Neural cell (in vitro differentiated cells): ENCODE data around the gene SNAI1. TPM values are rescaled to one million over a fixed set of nuclear protein-coding genes. Genes with fewer than 3 reads are reported as not detected.

Experiments used
- H2AFZ ChIP-seq: fragments of 200-600, 300-800 bp; sonication (generic), shearing (Covaris generic); 2 replicates; pipeline ENCODE4 v1.6.0; 2014; ENCODE audit warnings: low read depth, mild to moderate bottlenecking, antibody characterized with exemption, low read length, moderate library complexity
- H3F3A ChIP-seq: fragments of 200-600 bp; shearing (Covaris generic); 2 replicates; pipeline ENCODE4 v1.6.1; 2016; ENCODE audit warnings: mild to moderate bottlenecking, moderate library complexity, mixed read lengths, antibody characterized with exemption, low read length; ENCODE audit not compliant: insufficient read depth, poor library complexity, severe bottlenecking
- H3K27ac ChIP-seq: fragments of 200-600, 300-800 bp; sonication (generic), shearing (Covaris generic); 2 replicates; pipeline ENCODE4 v1.5.1; 2014; ENCODE audit warnings: mild to moderate bottlenecking, low read length, moderate library complexity
- H3K27me3 ChIP-seq: fragments of 300-800, 200-600 bp; sonication (generic), shearing (Covaris generic); 2 replicates; pipeline ENCODE4 v1.6.0; 2014; ENCODE audit warnings: mild to moderate bottlenecking, low read depth, low read length, moderate library complexity; ENCODE audit not compliant: insufficient read depth
- H3K36me3 ChIP-seq: fragments of 300-800, 200-600 bp; sonication (generic), shearing (Covaris generic); 2 replicates; pipeline ENCODE4 v1.5.1; 2014; ENCODE audit warnings: mild to moderate bottlenecking, antibody characterized with exemption, low read length, moderate library complexity; ENCODE audit not compliant: insufficient read depth
- H3K4me2 ChIP-seq: fragments of 300-800, 200-600 bp; sonication (generic), shearing (Covaris generic); 2 replicates; pipeline ENCODE4 v1.6.0; 2014; ENCODE audit warnings: mild to moderate bottlenecking, low read length
- H3K4me3 ChIP-seq: fragments of 300-800, 200-600 bp; sonication (generic), shearing (Covaris generic); 2 replicates; pipeline ENCODE4 v1.5.1; 2014; ENCODE audit warnings: mild to moderate bottlenecking, low read length, moderate library complexity
- H3K79me2 ChIP-seq: fragments of 200-600 bp; shearing (Covaris generic); replicated peaks from 2 replicates; pipeline ENCODE4 v1.6.0; 2014; ENCODE audit warnings: mild to moderate bottlenecking, low read length, moderate library complexity; ENCODE audit not compliant: insufficient read depth
- H3K9ac ChIP-seq: fragments of 300-800, 200-600 bp; sonication (generic), shearing (Covaris generic); 2 replicates; pipeline ENCODE4 v1.6.1; 2016; ENCODE audit warnings: mild to moderate bottlenecking, low read length, mixed read lengths
- H3K9me2 ChIP-seq: fragments of 200-600 bp; shearing (Covaris generic); 2 replicates; pipeline ENCODE4 v1.6.1; 2016; ENCODE audit warnings: mild to moderate bottlenecking, low read length, mixed read lengths; ENCODE audit not compliant: insufficient read depth
- H3K9me3 ChIP-seq: fragments of 200-600, 300-800 bp; sonication (generic), shearing (Covaris generic); 2 replicates; pipeline ENCODE4 v1.6.1; 2016; ENCODE audit warnings: mild to moderate bottlenecking, mixed run types, low read length, moderate library complexity, mixed read lengths
- H4K20me1 ChIP-seq: fragments of 200-600 bp; shearing (Covaris generic); 2 replicates; pipeline ENCODE4 v1.6.1; 2016; ENCODE audit warnings: mild to moderate bottlenecking, mixed run types; ENCODE audit not compliant: insufficient read depth
- EP300 ChIP-seq: fragments of 450-650 bp; conservative IDR thresholded peaks from 2 replicates; pipeline ENCODE4 v1.6.1; 2014; ENCODE audit warnings: antibody characterized with exemption, mild to moderate bottlenecking, moderate library complexity; ENCODE audit not compliant: poor library complexity, severe bottlenecking
- EZH2 ChIP-seq: fragments of 200-600, 300-800 bp; shearing (Covaris generic), sonication (generic); IDR thresholded peaks from 2 replicates; pipeline ENCODE4 v1.6.1; 2014; ENCODE audit warnings: antibody characterized with exemption, low read length, borderline replicate concordance, mild to moderate bottlenecking; ENCODE audit not compliant: insufficient read depth, poor library complexity, severe bottlenecking
- MXI1 ChIP-seq: fragments of 450-650 bp; conservative IDR thresholded peaks from 2 replicates; pipeline ENCODE4 v1.6.1; 2014; ENCODE audit warnings: antibody characterized with exemption, mild to moderate bottlenecking; ENCODE audit not compliant: poor library complexity, severe bottlenecking
- POLR2AphosphoS5 ChIP-seq: IDR thresholded peaks from 2 replicates; pipeline ENCODE4 v1.6.1; 2012
- RAD21 ChIP-seq: fragments of 450-650 bp; conservative IDR thresholded peaks from 2 replicates; pipeline ENCODE4 v1.6.1; 2014; ENCODE audit warnings: antibody characterized with exemption, mild to moderate bottlenecking, moderate library complexity
- SMC3 ChIP-seq: fragments of 450-650 bp; conservative IDR thresholded peaks from 2 replicates; pipeline ENCODE4 v1.6.1; 2014; ENCODE audit warnings: antibody characterized with exemption, mild to moderate bottlenecking, moderate library complexity; ENCODE audit not compliant: poor library complexity
- TAF1 ChIP-seq: IDR thresholded peaks from 2 replicates; pipeline ENCODE4 v1.6.1; 2012; ENCODE audit warnings: low read depth
- polyA plus RNA-seq: library from polyadenylated mRNA; depleted of rRNA; stranded (reverse); fragments of >200 nt; gene quantifications from 2 replicates; pipeline ENCODE4 v1.2.3, GENCODE V29; 2014
- TF ChIP-seq, protein P1 (sequence below): IDR thresholded peaks from 2 replicates; pipeline ENCODE4 v1.6.1; 2012; ENCODE audit warnings: borderline replicate concordance
- TF ChIP-seq, protein P2 (sequence below): fragments of 450-650 bp; IDR thresholded peaks from 2 replicates; pipeline ENCODE4 v1.5.1; 2014; ENCODE audit warnings: antibody characterized with exemption, mild to moderate bottlenecking, moderate library complexity; ENCODE audit not compliant: poor library complexity, severe bottlenecking

The SNAI1 gene
- polyA plus RNA-seq, 1 donor from 2014 or later: 0.31 TPM

- Histone ChIP-seq H3K9me3 (no peaks in the 10 kb centered on the region), H3K9me2 (no peaks in the 10 kb centered on the region), H3K36me3 (no peaks in the 10 kb centered on the region), H3K4me3 (no peak overlapping the region), H3K79me2 (no peaks in the 10 kb centered on the region), H2AFZ (no peak overlapping the region), H3K4me2 (no peak overlapping the region), H4K20me1 (no peaks in the 10 kb centered on the region), H3F3A (no peaks in the 10 kb centered on the region), H3K27me3 (no peaks in the 10 kb centered on the region), H3K27ac (no peak overlapping the region), H3K9ac (no peak overlapping the region)
- TF ChIP-seq EP300 (no peak), EZH2 (no peak), MXI1 (no peak), RAD21 (no peak)
- TF ChIP-seq, protein P1, sequence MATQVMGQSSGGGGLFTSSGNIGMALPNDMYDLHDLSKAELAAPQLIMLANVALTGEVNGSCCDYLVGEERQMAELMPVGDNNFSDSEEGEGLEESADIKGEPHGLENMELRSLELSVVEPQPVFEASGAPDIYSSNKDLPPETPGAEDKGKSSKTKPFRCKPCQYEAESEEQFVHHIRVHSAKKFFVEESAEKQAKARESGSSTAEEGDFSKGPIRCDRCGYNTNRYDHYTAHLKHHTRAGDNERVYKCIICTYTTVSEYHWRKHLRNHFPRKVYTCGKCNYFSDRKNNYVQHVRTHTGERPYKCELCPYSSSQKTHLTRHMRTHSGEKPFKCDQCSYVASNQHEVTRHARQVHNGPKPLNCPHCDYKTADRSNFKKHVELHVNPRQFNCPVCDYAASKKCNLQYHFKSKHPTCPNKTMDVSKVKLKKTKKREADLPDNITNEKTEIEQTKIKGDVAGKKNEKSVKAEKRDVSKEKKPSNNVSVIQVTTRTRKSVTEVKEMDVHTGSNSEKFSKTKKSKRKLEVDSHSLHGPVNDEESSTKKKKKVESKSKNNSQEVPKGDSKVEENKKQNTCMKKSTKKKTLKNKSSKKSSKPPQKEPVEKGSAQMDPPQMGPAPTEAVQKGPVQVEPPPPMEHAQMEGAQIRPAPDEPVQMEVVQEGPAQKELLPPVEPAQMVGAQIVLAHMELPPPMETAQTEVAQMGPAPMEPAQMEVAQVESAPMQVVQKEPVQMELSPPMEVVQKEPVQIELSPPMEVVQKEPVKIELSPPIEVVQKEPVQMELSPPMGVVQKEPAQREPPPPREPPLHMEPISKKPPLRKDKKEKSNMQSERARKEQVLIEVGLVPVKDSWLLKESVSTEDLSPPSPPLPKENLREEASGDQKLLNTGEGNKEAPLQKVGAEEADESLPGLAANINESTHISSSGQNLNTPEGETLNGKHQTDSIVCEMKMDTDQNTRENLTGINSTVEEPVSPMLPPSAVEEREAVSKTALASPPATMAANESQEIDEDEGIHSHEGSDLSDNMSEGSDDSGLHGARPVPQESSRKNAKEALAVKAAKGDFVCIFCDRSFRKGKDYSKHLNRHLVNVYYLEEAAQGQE: no peak
- TF ChIP-seq, protein P2, sequence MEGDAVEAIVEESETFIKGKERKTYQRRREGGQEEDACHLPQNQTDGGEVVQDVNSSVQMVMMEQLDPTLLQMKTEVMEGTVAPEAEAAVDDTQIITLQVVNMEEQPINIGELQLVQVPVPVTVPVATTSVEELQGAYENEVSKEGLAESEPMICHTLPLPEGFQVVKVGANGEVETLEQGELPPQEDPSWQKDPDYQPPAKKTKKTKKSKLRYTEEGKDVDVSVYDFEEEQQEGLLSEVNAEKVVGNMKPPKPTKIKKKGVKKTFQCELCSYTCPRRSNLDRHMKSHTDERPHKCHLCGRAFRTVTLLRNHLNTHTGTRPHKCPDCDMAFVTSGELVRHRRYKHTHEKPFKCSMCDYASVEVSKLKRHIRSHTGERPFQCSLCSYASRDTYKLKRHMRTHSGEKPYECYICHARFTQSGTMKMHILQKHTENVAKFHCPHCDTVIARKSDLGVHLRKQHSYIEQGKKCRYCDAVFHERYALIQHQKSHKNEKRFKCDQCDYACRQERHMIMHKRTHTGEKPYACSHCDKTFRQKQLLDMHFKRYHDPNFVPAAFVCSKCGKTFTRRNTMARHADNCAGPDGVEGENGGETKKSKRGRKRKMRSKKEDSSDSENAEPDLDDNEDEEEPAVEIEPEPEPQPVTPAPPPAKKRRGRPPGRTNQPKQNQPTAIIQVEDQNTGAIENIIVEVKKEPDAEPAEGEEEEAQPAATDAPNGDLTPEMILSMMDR: no peak
Measured at GRCh38 chr20:50001784-50002311, 19.1 kb downstream of the SNAI1 start.

- H2AFZ ChIP-seq: no peak overlapping the region
- H3K4me3 ChIP-seq: no peak overlapping the region
- H3F3A ChIP-seq: no peaks in the 10 kb centered on the region
- H3K4me2 ChIP-seq: no peak overlapping the region
- H4K20me1 ChIP-seq: no peaks in the 10 kb centered on the region
- no peak for TF ChIP-seq EZH2
- no peak for TF ChIP-seq TAF1
- TF ChIP-seq MXI1: no peak
- H3K9me2 ChIP-seq: no peaks in the 10 kb centered on the region
- no peak overlapping the region for H3K9ac ChIP-seq
- H3K27ac ChIP-seq: no peak overlapping the region
- H3K79me2 ChIP-seq: no peaks in the 10 kb centered on the region
- no peaks in the 10 kb centered on the region for H3K27me3 ChIP-seq
- no peaks in the 10 kb centered on the region for H3K36me3 ChIP-seq
- no peaks in the 10 kb centered on the region for H3K9me3 ChIP-seq
Measured at GRCh38 chr20:50003253-50003656, 20.5 kb downstream of the SNAI1 start.

GRCh38 chr20:50004229-50004628 lies 21.4 kb downstream of the SNAI1 start:
- no peaks in the 10 kb centered on the region for H3K9me3 ChIP-seq

More at GRCh38 chr20:50004229-50004628, 21.4 kb downstream of the SNAI1 start:
- Histone ChIP-seq H4K20me1 (no peaks in the 10 kb centered on the region), H3K9me2 (no peaks in the 10 kb centered on the region), H3K4me3 (no peak overlapping the region), H3K9ac (no peak overlapping the region), H3K79me2 (no peaks in the 10 kb centered on the region), H3K27me3 (no peaks in the 10 kb centered on the region), H3K27ac (no peak overlapping the region), H3K36me3 (no peaks in the 10 kb centered on the region), H3K4me2 (no peak overlapping the region), H3F3A (no peaks in the 10 kb centered on the region), H2AFZ (no peak overlapping the region)
- TF ChIP-seq TAF1 (no peak), MXI1 (no peak), EZH2 (no peak), SMC3 (no peak), RAD21 (no peak), POLR2AphosphoS5 (no peak), EP300 (no peak)
- TF ChIP-seq, protein P1: no peak
- TF ChIP-seq, protein P2: no peak
